CD4-positive, alpha-beta T cell (primary cell): Measurements from ENCODE around the gene PSPC1. TPM values are rescaled to one million over a fixed set of nuclear protein-coding genes. Genes with fewer than 3 reads are reported as not detected.

Experiments used
- ATAC-seq: fragments of 200-7000 bp; cut with Tn5 transposase; one replicate; pipeline ENCODE4 v1.10.0; 2022; ENCODE audit warnings: mild to moderate bottlenecking; ENCODE audit not compliant: poor library complexity
- CTCF ChIA-PET: fragments of 350-600 bp; sonication (Branson Sonifier 250); formaldehyde crosslinking; loops from one replicate; lab custom pipeline; 2021; ENCODE audit warnings: antibody characterized with exemption, inconsistent platforms; lab: Charles Lee
- POLR2A ChIA-PET: fragments of 350-600 bp; sonication (Branson Sonifier 250); formaldehyde crosslinking; loops from one replicate; lab custom pipeline; 2021; ENCODE audit warnings: antibody characterized with exemption, inconsistent platforms; lab: Charles Lee
- DNase-seq, 14 experiments: peaks; one replicate each; pipeline ENCODE4 v3.0.0-alpha.2; 2013 to 2020; ENCODE audit warnings: mixed read lengths in 2 of 14
- H3K27ac ChIP-seq, 2 donors: one replicate each; pipeline versions ENCODE4 v1.5.1 to v1.7.0; 2013; ENCODE audit warnings: low read length in 2 of 2, low read depth in 1 of 2, mild to moderate bottlenecking in 1 of 2
- H3K27me3 ChIP-seq, 2 experiments: 1 replicate in 1 of 2; 2 replicates in 1 of 2; pipeline versions ENCODE4 v1.6.1 to v1.7.0; 2013; ENCODE audit warnings: low read length in 2 of 2, control low read depth in 1 of 2, mild to moderate bottlenecking in 1 of 2, moderate library complexity in 1 of 2; ENCODE audit not compliant: insufficient read depth in 2 of 2, control insufficient read depth in 1 of 2
- H3K36me3 ChIP-seq: one replicate; pipeline ENCODE4 v1.6.1; 2013; ENCODE audit warnings: low read length, control low read depth; ENCODE audit not compliant: insufficient read depth
- H3K4me1 ChIP-seq: one replicate; pipeline ENCODE4 v1.6.1; 2013; ENCODE audit warnings: low read length, control low read depth; ENCODE audit not compliant: insufficient read depth
- H3K4me3 ChIP-seq: one replicate; pipeline ENCODE4 v1.5.1; 2013; ENCODE audit warnings: mild to moderate bottlenecking, low read length, moderate library complexity
- H3K9me3 ChIP-seq, 2 experiments: 1 replicate in 1 of 2; 2 replicates in 1 of 2; pipeline versions ENCODE4 v1.6.1 to v1.7.0; 2013; ENCODE audit warnings: low read length in 2 of 2, mild to moderate bottlenecking in 2 of 2, control low read depth in 1 of 2, moderate library complexity in 1 of 2; ENCODE audit not compliant: control insufficient read depth in 1 of 2, insufficient read depth in 1 of 2
- H3K27ac Mint-ChIP-seq: one replicate; pipeline ENCODE4 v1.8.0; 2020; ENCODE audit warnings: mixed read lengths
- H3K27me3 Mint-ChIP-seq: one replicate; pipeline ENCODE4 v1.8.0; 2021; ENCODE audit warnings: mixed read lengths
- H3K36me3 Mint-ChIP-seq: one replicate; pipeline ENCODE4 v1.8.0; 2021; ENCODE audit warnings: low read depth, mixed read lengths
- H3K4me1 Mint-ChIP-seq: one replicate; pipeline ENCODE4 v1.8.0; 2021; ENCODE audit warnings: low read depth, mixed read lengths
- H3K4me3 Mint-ChIP-seq: one replicate; pipeline ENCODE4 v1.8.0; 2020; ENCODE audit warnings: mild to moderate bottlenecking, mixed read lengths
- H3K9me3 Mint-ChIP-seq: one replicate; pipeline ENCODE4 v1.8.0; 2020; ENCODE audit warnings: mixed read lengths
- intact Hi-C, 2 experiments: fragments of 100-400 bp; cut with DNase I in 1 of 2; cut with micrococcal nuclease in 1 of 2; formaldehyde crosslinking; loops; one replicate each; pipeline versions ENCODE4 v1.15.1 to v1.9.0; 2023 to 2025; cut with DNase I, micrococcal nuclease
- total RNA-seq, 174 experiments: library from RNA in 2 of 174; stranded (reverse) in 2 of 174; gene quantifications; one replicate each; pipeline ENCODE4 v1.2.3 and lab custom pipeline; 2021 to 2026
- TF ChIP-seq, protein P1 (sequence below): fragments of 200-600 bp; IDR thresholded peaks from one replicate; pipeline ENCODE4 v1.8.0; 2022; ENCODE audit warnings: antibody characterized with exemption, mild to moderate bottlenecking

Gene PSPC1
- total RNA-seq, 2 experiments from 2014 or later: 71.0 to 71.9 TPM

DNA sequence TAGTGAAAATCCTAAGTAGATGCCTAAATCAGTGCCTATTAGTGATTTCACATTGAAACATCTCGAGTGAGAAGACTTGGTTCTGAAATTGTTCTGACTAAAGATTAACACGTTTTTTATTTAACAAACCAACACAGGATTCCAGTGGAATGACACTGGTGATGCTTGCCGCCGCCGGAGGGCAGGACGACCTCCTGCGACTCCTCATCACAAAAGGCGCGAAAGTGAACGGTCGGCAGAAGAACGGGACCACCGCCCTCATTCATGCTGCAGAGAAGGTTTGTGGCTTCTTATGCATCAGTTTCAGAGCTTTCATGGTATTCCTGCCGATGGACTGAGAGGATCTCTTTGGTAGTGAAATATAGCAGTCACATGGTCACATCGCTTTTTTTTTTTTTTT is 121.2 kb downstream of the PSPC1 start:
- no peak for ATAC-seq

DNA sequence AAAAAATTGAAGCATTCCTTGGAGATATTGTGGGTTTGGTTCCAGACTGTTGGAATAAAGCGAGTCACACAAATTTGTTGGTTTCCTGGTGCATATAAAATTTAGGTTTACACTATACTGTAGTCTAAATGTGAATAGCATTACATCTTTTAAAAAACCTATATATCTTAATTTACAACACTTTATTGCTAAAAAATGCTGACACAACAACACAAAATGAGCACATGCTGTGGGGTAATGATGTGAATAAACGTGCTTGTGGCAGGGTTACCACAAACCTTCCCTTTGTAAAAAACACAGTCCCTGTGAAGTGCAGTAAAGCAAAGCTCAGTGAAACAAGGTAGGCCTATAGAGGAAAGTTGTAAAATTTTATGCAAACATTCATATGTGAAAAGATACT is 121.6 kb downstream of the PSPC1 start:
- ChIA-PET CTCF (no interaction called here), POLR2A (interaction anchor here (2.0 kb wide), 1 partner anchor 28 kb away, joined by 4 read pairs; the partner anchor contains the start of gene MPHOSPH8)
- H3K27me3 Mint-ChIP-seq: no peaks in the 10 kb centered on the region
- DNase-seq (no peak), ATAC-seq (no peak)
- no peaks in the 10 kb centered on the region for H3K9me3 Mint-ChIP-seq
- Histone ChIP-seq H3K4me1 (peaks cover 2% of the 10 kb centered on the region), H3K27me3 (no peaks in the 10 kb centered on the region), H3K36me3 (peaks cover 81% of the 10 kb centered on the region), H3K9me3 (no peaks in the 10 kb centered on the region), H3K4me3 (no peak overlapping the region), H3K27ac (no peak overlapping the region)
- intact Hi-C loops: no loop called here
- no peak overlapping the region for H3K4me3 Mint-ChIP-seq
- peaks cover 81% of the 10 kb centered on the region for H3K36me3 Mint-ChIP-seq
- TF ChIP-seq, protein P1, sequence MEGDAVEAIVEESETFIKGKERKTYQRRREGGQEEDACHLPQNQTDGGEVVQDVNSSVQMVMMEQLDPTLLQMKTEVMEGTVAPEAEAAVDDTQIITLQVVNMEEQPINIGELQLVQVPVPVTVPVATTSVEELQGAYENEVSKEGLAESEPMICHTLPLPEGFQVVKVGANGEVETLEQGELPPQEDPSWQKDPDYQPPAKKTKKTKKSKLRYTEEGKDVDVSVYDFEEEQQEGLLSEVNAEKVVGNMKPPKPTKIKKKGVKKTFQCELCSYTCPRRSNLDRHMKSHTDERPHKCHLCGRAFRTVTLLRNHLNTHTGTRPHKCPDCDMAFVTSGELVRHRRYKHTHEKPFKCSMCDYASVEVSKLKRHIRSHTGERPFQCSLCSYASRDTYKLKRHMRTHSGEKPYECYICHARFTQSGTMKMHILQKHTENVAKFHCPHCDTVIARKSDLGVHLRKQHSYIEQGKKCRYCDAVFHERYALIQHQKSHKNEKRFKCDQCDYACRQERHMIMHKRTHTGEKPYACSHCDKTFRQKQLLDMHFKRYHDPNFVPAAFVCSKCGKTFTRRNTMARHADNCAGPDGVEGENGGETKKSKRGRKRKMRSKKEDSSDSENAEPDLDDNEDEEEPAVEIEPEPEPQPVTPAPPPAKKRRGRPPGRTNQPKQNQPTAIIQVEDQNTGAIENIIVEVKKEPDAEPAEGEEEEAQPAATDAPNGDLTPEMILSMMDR: no peak
- H3K4me1 Mint-ChIP-seq: peaks cover 12% of the 10 kb centered on the region
- H3K27ac Mint-ChIP-seq: no peak overlapping the region

More for the DNA sequence above, 121.2 kb downstream of the PSPC1 start:
- H3K9me3 Mint-ChIP-seq: no peaks in the 10 kb centered on the region
- Histone ChIP-seq H3K4me1 (peaks cover 2% of the 10 kb centered on the region), H3K27me3 (no peaks in the 10 kb centered on the region), H3K9me3 (no peaks in the 10 kb centered on the region), H3K4me3 (no peak overlapping the region), H3K36me3 (peaks cover 85% of the 10 kb centered on the region), H3K27ac (no peak overlapping the region)
- no peak for DNase-seq
- peaks cover 86% of the 10 kb centered on the region for H3K36me3 Mint-ChIP-seq
- peaks cover 12% of the 10 kb centered on the region for H3K4me1 Mint-ChIP-seq
- H3K27ac Mint-ChIP-seq: no peak overlapping the region
- TF ChIP-seq, protein P1: no peak
- ChIA-PET POLR2A (interaction anchor here (2.0 kb wide), 1 partner anchor 28 kb away, joined by 4 read pairs; the partner anchor contains the start of gene MPHOSPH8), CTCF (no interaction called here)
- H3K4me3 Mint-ChIP-seq: no peak overlapping the region
- intact Hi-C loops: no loop called here
- no peaks in the 10 kb centered on the region for H3K27me3 Mint-ChIP-seq

DNA sequence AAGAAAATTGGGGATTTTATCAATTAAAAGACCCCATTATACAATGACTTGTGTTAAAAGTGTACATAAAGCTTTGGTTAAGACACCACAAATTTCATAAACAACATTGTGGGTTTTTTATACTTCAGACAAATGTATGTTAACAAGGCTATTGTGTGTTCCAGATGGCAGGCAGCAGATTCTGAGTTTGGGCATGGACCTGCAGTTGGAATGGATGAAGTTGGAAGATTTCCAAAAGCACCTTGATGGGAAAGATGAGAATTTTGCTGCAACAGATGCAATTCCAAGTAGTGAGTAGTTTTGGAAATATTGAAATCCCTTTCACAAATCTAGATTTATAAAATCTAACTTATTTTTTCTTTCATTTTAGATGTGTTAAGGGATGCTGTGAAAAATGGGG is 123.9 kb downstream of the PSPC1 start:
- Mint-ChIP-seq H3K27me3 (no peaks in the 10 kb centered on the region), H3K36me3 (peaks cover 74% of the 10 kb centered on the region), H3K4me3 (no peak overlapping the region), H3K4me1 (peaks cover 12% of the 10 kb centered on the region), H3K27ac (no peak overlapping the region), H3K9me3 (no peaks in the 10 kb centered on the region)
- TF ChIP-seq, protein P1: no peak
- CTCF ChIA-PET: no interaction called here
- DNase-seq: no peak
- intact Hi-C loops: no loop called here
- H3K4me1 ChIP-seq: peaks cover 2% of the 10 kb centered on the region
- H3K27me3 ChIP-seq: no peaks in the 10 kb centered on the region
- no peak overlapping the region for H3K27ac ChIP-seq
- H3K9me3 ChIP-seq: no peaks in the 10 kb centered on the region
- no peak overlapping the region for H3K4me3 ChIP-seq
- ATAC-seq: no peak
- peaks cover 65% of the 10 kb centered on the region for H3K36me3 ChIP-seq
- POLR2A ChIA-PET: no interaction called here
